Measurements from ENCODE around the gene SNX10. TPM values are rescaled to one million over a fixed set of nuclear protein-coding genes. Genes with fewer than 3 reads are reported as not detected.
A peak's percentile ranks its signal among the peaks of the same experiment; 100 is the strongest.

Gene SNX10
- total RNA-seq, 1 donor from 2014 or later: 23.6 TPM

GRCh38 chr7:26360650-26361049, 69.0 kb downstream of the SNX10 start:
- H3K36me3 ChIP-seq (ENCODE audit: control insufficient read depth, insufficient read depth, low read length): no peaks in the 10 kb centered on the region
- H3K4me3 ChIP-seq (ENCODE audit: low read depth, low read length): no peak overlapping the region
- no peak for DNase-seq (ENCODE audit: low read depth)
- no peak for TF ChIP-seq CTCF (IDR thresholded peaks at IDR 0.05; ENCODE audit: insufficient read depth, low read length, poor library complexity, severe bottlenecking)
- H3K27me3 ChIP-seq (ENCODE audit: control insufficient read depth, insufficient read depth, low read length): no peaks in the 10 kb centered on the region

- Histone ChIP-seq H3K27me3 (ENCODE audit: control insufficient read depth, insufficient read depth, low read length) (no peaks in the 10 kb centered on the region), H3K4me3 (ENCODE audit: low read depth, low read length) (no peak overlapping the region), H3K36me3 (ENCODE audit: control insufficient read depth, insufficient read depth, low read length) (no peaks in the 10 kb centered on the region)
- TF ChIP-seq CTCF (IDR thresholded peaks at IDR 0.05; ENCODE audit: insufficient read depth, low read length, poor library complexity, severe bottlenecking): no peak
- no peak for DNase-seq (ENCODE audit: low read depth)
These were observed 70.0 kb downstream of the SNX10 start for GRCh38 chr7:26361637-26362036.

GRCh38 chr7:26363465-26363864, 71.8 kb downstream of the SNX10 start:
- no peak for TF ChIP-seq CTCF (IDR thresholded peaks at IDR 0.05; ENCODE audit: insufficient read depth, low read length, poor library complexity, severe bottlenecking)
- Histone ChIP-seq H3K36me3 (ENCODE audit: control insufficient read depth, insufficient read depth, low read length) (no peaks in the 10 kb centered on the region), H3K4me3 (ENCODE audit: low read depth, low read length) (no peak overlapping the region), H3K27me3 (ENCODE audit: control insufficient read depth, insufficient read depth, low read length) (no peaks in the 10 kb centered on the region)
- DNase-seq (ENCODE audit: low read depth): no peak

GRCh38 chr7:26365077-26365900, 73.6 kb downstream of the SNX10 start:
- Histone ChIP-seq H3K27me3 (ENCODE audit: control insufficient read depth, insufficient read depth, low read length) (no peaks in the 10 kb centered on the region), H3K4me3 (ENCODE audit: low read depth, low read length) (no peak overlapping the region), H3K36me3 (ENCODE audit: control insufficient read depth, insufficient read depth, low read length) (no peaks in the 10 kb centered on the region)
- TF ChIP-seq CTCF (IDR thresholded peaks at IDR 0.05; ENCODE audit: insufficient read depth, low read length, poor library complexity, severe bottlenecking): peak; percentile 60
- no peak for DNase-seq (ENCODE audit: low read depth)

- DNase-seq (ENCODE audit: low read depth): no peak
- TF ChIP-seq CTCF (IDR thresholded peaks at IDR 0.05; ENCODE audit: insufficient read depth, low read length, poor library complexity, severe bottlenecking): no peak
- Histone ChIP-seq H3K36me3 (ENCODE audit: control insufficient read depth, insufficient read depth, low read length) (no peaks in the 10 kb centered on the region), H3K27me3 (ENCODE audit: control insufficient read depth, insufficient read depth, low read length) (no peaks in the 10 kb centered on the region), H3K4me3 (ENCODE audit: low read depth, low read length) (no peak overlapping the region)
These were observed 74.2 kb downstream of the SNX10 start for GRCh38 chr7:26365901-26366275.

GRCh38 chr7:26367219-26367711, 75.6 kb downstream of the SNX10 start:
- Histone ChIP-seq H3K36me3 (ENCODE audit: control insufficient read depth, insufficient read depth, low read length) (no peaks in the 10 kb centered on the region), H3K27me3 (ENCODE audit: control insufficient read depth, insufficient read depth, low read length) (no peaks in the 10 kb centered on the region), H3K4me3 (ENCODE audit: low read depth, low read length) (no peak overlapping the region)
- DNase-seq (ENCODE audit: low read depth): no peak
- TF ChIP-seq CTCF (IDR thresholded peaks at IDR 0.05; ENCODE audit: insufficient read depth, low read length, poor library complexity, severe bottlenecking): no peak
